SK-N-MC (cell line): Measurements from ENCODE around the gene EXOC8.
"Not testable (repeated sequence)": the region's sequence is repeated elsewhere in the genome, so short reads cannot be mapped to it uniquely, and the experiment has no call there.

ENCODE experiments used
- DNase-seq: peaks from one replicate; pipeline ENCODE4 v3.0.0-alpha.2; 2011; ENCODE audit warnings: low read depth, low spot score
- H3K27ac ChIP-seq: fragments of 200-600 bp; sonication (generic); 2 replicates; pipeline ENCODE4 v1.5.1; 2016; ENCODE audit warnings: mixed run types
- H3K36me3 ChIP-seq: fragments of 200-600 bp; sonication (generic); 2 replicates; pipeline ENCODE4 v1.6.1; 2017; ENCODE audit warnings: antibody characterized with exemption, low read length, mixed read lengths; ENCODE audit not compliant: insufficient read depth
- H3K4me3 ChIP-seq: fragments of 200-600 bp; sonication (generic); 2 replicates; pipeline ENCODE4 v1.5.1; 2016
- H3K9ac ChIP-seq: fragments of 200-600 bp; sonication (generic); 2 replicates; pipeline ENCODE4 v1.8.0; 2017; ENCODE audit warnings: mixed run types, mixed read lengths; ENCODE audit not compliant: insufficient read length
- H3K9me3 ChIP-seq: fragments of 200-600 bp; sonication (generic); 2 replicates; pipeline ENCODE4 v1.6.1; 2017; ENCODE audit warnings: low read depth, mild to moderate bottlenecking, antibody characterized with exemption, low read length, moderate library complexity, mixed read lengths
- EZH2 ChIP-seq: fragments of 200-600 bp; sonication (generic); IDR thresholded peaks from one replicate; pipeline ENCODE4 v1.6.1; 2017; ENCODE audit warnings: antibody characterized with exemption
- FOXP2 ChIP-seq: optimal IDR thresholded peaks from 2 replicates; pipeline ENCODE3; 2011; ENCODE audit warnings: mild to moderate bottlenecking, moderate library complexity; ENCODE audit not compliant: insufficient read depth; ENCODE audit errors: extremely low read length, control extremely low read depth
- POLR2AphosphoS5 ChIP-seq: IDR thresholded peaks from 2 replicates; pipeline ENCODE4 v1.6.1; 2012; ENCODE audit warnings: mild to moderate bottlenecking, low read depth, low read length, borderline replicate concordance

The EXOC8 gene

DNA sequence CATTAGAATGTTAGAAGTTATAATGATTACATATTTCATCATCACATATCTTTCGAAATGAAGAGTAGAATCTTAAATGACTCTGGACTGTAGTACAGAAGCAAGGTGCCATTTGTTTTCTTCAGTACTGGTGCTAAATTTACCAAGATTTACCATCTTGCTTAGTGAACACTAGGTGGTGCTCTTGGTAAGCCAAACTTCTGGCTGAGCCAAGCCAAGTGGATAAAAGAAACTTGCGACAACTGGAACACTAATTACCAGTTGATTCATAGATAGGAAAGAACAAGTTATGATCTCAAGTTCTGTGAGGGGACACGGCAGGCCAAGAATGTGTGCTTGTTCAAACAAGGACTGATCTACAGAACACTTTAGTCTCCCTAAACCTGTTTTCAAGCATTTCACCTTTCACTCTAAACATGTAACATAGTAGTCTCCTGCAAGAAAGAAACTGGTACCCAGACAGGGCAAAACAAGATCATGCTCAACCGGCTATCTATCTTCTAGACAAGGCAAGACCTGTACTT is 20.2 kb upstream of the EXOC8 start:
- Histone ChIP-seq H3K27ac (no peak overlapping the region), H3K36me3 (peaks cover 5% of the 10 kb centered on the region), H3K9ac (no peak overlapping the region), H3K4me3 (no peak overlapping the region), H3K9me3 (no peaks in the 10 kb centered on the region)
- TF ChIP-seq EZH2, result no peak
- no peak for TF ChIP-seq POLR2AphosphoS5
- TF ChIP-seq FOXP2, result no peak
- DNase-seq, result peak; percentile 12

- Histone ChIP-seq H3K4me3 (no peak overlapping the region), H3K27ac (no peak overlapping the region), H3K9me3 (no peaks in the 10 kb centered on the region), H3K9ac (no peak overlapping the region), H3K36me3 (peaks cover 11% of the 10 kb centered on the region)
- TF ChIP-seq EZH2 (no peak), POLR2AphosphoS5 (no peak), FOXP2 (no peak)
- DNase-seq, result no peak
Measured at GRCh38 chr1:231357187-231357772, 19.6 kb upstream of the EXOC8 start.

DNA sequence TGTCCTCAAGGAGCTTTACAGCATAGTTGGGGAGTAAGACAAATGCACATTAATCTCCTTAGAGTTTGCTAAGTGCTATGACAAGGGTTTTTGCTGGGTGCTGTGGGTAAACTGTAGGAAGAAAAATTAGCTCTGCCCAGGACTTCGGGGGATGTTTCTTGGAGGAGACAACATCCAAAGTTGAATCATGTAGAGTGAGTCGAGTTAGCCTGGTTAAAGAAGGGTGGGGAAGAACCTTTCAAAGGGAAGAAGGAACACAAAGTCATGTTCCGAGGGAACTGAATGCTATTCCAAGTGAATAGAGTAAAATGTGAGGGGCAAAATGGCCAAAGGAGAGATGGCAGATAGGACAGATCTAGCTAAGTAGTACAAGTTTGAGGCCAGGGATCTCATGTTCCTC is 17.5 kb upstream of the EXOC8 start:
- Histone ChIP-seq H3K27ac (no peak overlapping the region), H3K4me3 (no peak overlapping the region), H3K9me3 (no peaks in the 10 kb centered on the region), H3K36me3 (peaks cover 29% of the 10 kb centered on the region), H3K9ac (no peak overlapping the region)
- no peak for DNase-seq
- TF ChIP-seq FOXP2 (no peak), POLR2AphosphoS5 (no peak), EZH2 (no peak)

DNA sequence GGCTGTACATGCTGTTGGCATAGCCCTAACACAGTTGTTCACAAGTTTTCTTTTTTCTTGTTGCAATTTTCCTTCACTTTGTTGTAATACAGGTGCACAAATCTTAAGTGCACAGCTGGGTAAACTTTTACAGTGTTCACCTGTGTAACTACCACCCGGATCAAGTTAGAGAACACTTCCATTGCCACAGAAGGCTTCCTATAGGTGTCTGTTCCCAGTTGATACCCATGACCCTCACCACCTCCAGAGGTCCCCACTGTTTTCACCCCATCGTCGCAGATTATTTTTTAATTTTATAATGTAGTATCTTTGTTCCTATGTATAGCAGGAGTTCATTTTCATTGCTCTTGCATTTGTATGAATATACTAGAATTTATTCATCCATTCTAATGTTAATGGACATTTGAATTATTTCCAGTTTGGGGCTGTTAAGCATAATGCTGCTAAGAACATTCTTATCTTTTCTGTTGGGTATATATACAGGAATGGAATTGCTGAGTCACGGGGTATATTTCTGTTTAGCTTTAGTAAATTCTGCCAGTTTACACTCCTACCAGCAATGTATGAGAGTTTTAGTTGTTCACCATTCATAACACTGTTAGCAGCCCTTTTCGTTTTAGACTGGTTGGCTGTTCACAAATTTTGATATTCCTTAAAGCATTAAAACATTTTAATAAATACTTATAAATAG is 16.8 kb upstream of the EXOC8 start:
- Histone ChIP-seq H3K9ac (no peak overlapping the region), H3K27ac (no peak overlapping the region), H3K9me3 (no peaks in the 10 kb centered on the region), H3K36me3 (peaks cover 35% of the 10 kb centered on the region), H3K4me3 (no peak overlapping the region)
- DNase-seq, result no peak
- TF ChIP-seq FOXP2 (no peak), POLR2AphosphoS5 (no peak), EZH2 (no peak)

DNA sequence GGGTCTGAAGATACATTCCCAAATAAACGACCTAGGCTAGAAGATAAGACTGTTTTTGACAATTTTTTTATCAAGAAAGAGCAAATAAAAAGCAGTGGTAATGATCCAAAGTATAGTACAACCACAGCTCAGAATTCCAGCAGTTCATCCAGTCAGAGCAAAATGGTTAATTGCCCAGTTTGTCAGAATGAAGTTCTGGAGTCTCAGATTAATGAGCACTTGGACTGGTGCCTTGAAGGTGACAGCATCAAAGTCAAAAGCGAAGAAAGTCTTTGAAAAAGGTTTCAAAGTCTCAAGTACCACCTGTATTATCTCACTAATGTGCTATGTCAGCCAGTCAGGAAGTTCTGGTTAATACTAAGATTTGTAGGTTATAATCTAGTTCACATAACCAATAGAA is 15.4 kb upstream of the EXOC8 start:
- TF ChIP-seq EZH2 (no peak), FOXP2 (no peak)
- Histone ChIP-seq H3K4me3 (no peak overlapping the region), H3K9me3 (no peaks in the 10 kb centered on the region), H3K9ac (no peak overlapping the region), H3K36me3 (peaks cover 39% of the 10 kb centered on the region), H3K27ac (no peak overlapping the region)
- no peak for DNase-seq

GRCh38 chr1:231351816-231352215 is 14.2 kb upstream of the EXOC8 start:
- Histone ChIP-seq H3K27ac (no peak overlapping the region), H3K36me3 (peaks cover 50% of the 10 kb centered on the region), H3K4me3 (no peak overlapping the region), H3K9ac (no peak overlapping the region), H3K9me3 (no peaks in the 10 kb centered on the region)
- no peak for DNase-seq
- TF ChIP-seq FOXP2 (no peak), EZH2 (no peak), POLR2AphosphoS5 (no peak)

DNA sequence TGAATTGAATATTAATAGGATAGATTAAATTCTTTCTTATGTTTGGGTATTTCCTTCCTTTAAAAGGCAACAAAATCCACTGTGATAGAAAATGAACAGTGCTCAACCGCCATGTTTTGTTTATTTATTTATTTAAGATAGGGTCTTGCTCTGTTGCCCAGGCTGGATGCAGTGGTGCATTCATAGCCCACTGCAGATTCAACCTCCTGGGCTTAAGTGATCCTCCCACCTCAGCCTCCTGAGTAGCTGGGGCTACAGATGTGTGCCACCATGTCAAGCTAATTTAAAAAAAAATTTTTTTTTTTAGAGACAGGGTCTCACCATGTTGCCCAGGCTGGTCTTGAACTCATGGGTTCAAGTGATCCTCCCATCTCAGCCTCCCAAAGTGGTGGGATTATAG is 11.2 kb upstream of the EXOC8 start:
- not testable (repeated sequence) for H3K9me3 ChIP-seq, H3K27ac ChIP-seq, DNase-seq, H3K4me3 ChIP-seq, H3K9ac ChIP-seq
- H3K36me3 ChIP-seq, result peaks cover 50% of the 10 kb centered on the region

DNA sequence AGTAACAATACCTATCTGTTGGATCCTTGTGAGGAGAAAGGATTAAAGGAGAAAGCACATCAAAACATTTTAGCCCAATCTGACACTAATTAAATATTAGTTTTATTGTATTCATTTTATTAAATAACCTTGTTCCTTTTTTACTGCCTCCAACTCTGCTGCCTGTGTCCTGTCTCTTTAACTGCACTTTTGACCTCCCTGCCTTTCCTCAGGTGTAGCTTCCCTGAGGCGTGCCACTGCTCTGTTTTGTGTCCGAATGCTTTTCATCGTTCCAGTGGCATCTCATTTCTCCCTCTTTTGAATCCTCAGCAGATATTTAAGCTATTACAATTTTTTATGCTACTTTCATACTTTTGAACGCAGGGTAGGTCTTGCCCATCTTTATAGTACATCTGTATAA is 10.8 kb upstream of the EXOC8 start:
- Histone ChIP-seq H3K9me3 (no peaks in the 10 kb centered on the region), H3K36me3 (peaks cover 52% of the 10 kb centered on the region), H3K9ac (no peak overlapping the region), H3K27ac (no peak overlapping the region), H3K4me3 (no peak overlapping the region)
- TF ChIP-seq FOXP2, result no peak
- no peak for TF ChIP-seq EZH2
- no peak for TF ChIP-seq POLR2AphosphoS5
- no peak for DNase-seq

GRCh38 chr1:231347961-231348360 is 10.3 kb upstream of the EXOC8 start:
- H3K27ac ChIP-seq, result no peak overlapping the region
- peaks cover 53% of the 10 kb centered on the region for H3K36me3 ChIP-seq
- no peak for TF ChIP-seq FOXP2
- no peak for TF ChIP-seq EZH2
- no peaks in the 10 kb centered on the region for H3K9me3 ChIP-seq
- DNase-seq, result no peak
- H3K9ac ChIP-seq, result no peak overlapping the region
- H3K4me3 ChIP-seq, result no peak overlapping the region
